Measurements from ENCODE around the gene QPRT. TPM values are rescaled to one million over a fixed set of nuclear protein-coding genes. Genes with fewer than 3 reads are reported as not detected.
"Not testable (repeated sequence)": the region's sequence is repeated elsewhere in the genome, so short reads cannot be mapped to it uniquely, and the experiment has no call there.

QPRT gene
- total and polyA plus RNA-seq, 5 experiments from 2014 or later, result 0.15 to 0.55 (median 0.49) TPM

GRCh38 chr16:29680180-29680598 lies 1.2 kb downstream of the QPRT start:
- POLR2A ChIA-PET, result interaction anchor here (0.7 to 1.7 kb wide), 2 partner anchors 14 to 22 kb away, joined by 3 to 5 read pairs; no protein-coding TSS in a partner anchor
- no peaks in the 10 kb centered on the region for H3K36me3 Mint-ChIP-seq
- H3K4me3 Mint-ChIP-seq, result peak overlapping the region in 8 of 10 donors; percentile 47 to 78 (median 73)
- H3K4me1 Mint-ChIP-seq, result peaks cover 4 to 33% (median 17%) of the 10 kb centered on the region in 4 donors
- H3K27ac Mint-ChIP-seq, result peak overlapping the region in 8 of 10 donors; percentile 3 to 91 (median 82)
- DNase-seq (no peak), ATAC-seq (no peak)
- no peaks in the 10 kb centered on the region for H3K27me3 Mint-ChIP-seq
- H3K9me3 Mint-ChIP-seq, result no peaks in the 10 kb centered on the region

DNA sequence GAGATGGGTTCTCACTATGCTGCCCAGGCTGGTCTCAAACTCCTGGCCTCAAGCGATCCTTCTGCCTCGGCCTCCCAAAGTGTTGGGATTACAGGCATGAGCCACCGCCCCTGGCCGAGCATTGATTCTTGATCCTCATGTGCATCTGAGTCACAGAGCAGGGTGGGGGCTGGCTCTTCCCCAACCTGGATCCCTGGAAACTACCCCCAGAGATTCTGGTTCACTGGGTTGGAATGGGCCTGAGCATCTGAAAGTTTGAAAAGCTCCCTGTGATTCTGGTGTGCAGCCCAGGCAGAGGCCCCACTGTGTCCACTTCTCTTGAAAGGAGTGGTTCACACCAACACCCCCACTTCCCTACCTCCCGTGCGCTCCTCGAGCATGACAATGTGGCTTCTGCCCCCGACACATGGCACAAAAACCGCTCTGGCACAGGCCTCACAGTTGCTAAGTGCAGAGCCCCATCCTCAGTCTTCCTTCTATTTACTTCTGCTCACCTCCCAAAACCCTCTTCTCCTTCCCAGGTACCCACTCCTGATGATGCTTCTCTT lies 4.6 kb downstream of the QPRT start:
- ATAC-seq (no peak), DNase-seq (no peak)
- Mint-ChIP-seq H3K27me3 (no peaks in the 10 kb centered on the region), H3K9me3 (no peaks in the 10 kb centered on the region), H3K4me1 (peaks cover 9 to 27% (median 19%) of the 10 kb centered on the region in 4 donors), H3K36me3 (no peaks in the 10 kb centered on the region), H3K4me3 (no peak overlapping the region), H3K27ac (no peak overlapping the region)
- POLR2A ChIA-PET, result interaction anchor here (0.6 kb wide), 2 partner anchors 15 to 490 kb away, joined by 3 to 6 read pairs; no protein-coding TSS in a partner anchor

GRCh38 chr16:29684679-29685078 lies 5.7 kb downstream of the QPRT start:
- POLR2A ChIA-PET, result interaction anchor here (0.6 to 1.0 kb wide), 3 partner anchors 16 to 33 kb away, joined by 3 to 5 read pairs (median 4); no protein-coding TSS in a partner anchor

GRCh38 chr16:29686740-29687332 lies 7.9 kb downstream of the QPRT start:
- no peak for ATAC-seq
- Mint-ChIP-seq H3K36me3 (no peaks in the 10 kb centered on the region), H3K27ac (peak overlapping the region in 1 of 10 donors; percentile 60), H3K4me3 (no peak overlapping the region), H3K27me3 (no peaks in the 10 kb centered on the region), H3K9me3 (no peaks in the 10 kb centered on the region), H3K4me1 (peaks cover 5 to 12% (median 11%) of the 10 kb centered on the region in 4 donors)
- POLR2A ChIA-PET, result interaction anchor here (0.5 kb wide), 1 partner anchor 14 kb away, joined by 4 read pairs; no protein-coding TSS in a partner anchor
- no peak for DNase-seq

More at GRCh38 chr16:29684679-29685078, 5.7 kb downstream of the QPRT start:
- Mint-ChIP-seq H3K4me1 (peaks cover 5 to 20% (median 11%) of the 10 kb centered on the region in 4 donors), H3K27me3 (no peaks in the 10 kb centered on the region), H3K4me3 (no peak overlapping the region), H3K27ac (peak overlapping the region in 1 of 10 donors; percentile 52), H3K36me3 (no peaks in the 10 kb centered on the region), H3K9me3 (no peaks in the 10 kb centered on the region)
- ATAC-seq, result no peak
- no peak for DNase-seq

DNA sequence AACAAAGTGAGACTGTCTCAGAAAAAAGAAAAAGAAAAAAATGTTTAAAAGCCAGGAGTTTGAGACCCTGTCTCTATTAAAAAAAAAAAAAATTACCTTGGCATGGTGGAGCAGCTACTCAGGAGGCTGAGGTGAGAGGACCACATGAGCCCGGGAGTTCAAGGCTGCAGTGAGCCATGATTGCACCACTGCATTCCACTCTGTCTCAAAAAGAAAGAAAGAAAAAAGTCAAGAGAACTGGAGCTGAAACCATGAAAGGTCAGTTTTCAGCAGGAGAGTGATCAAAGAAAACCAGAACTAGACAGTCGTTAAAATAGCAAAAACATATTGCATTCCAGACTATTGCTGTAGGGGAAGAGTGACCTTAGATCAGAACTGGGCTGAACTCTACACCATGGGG lies 8.8 kb downstream of the QPRT start:
- peaks cover 5 to 13% (median 11%) of the 10 kb centered on the region in 4 donors for H3K4me1 Mint-ChIP-seq
- POLR2A ChIA-PET, result interaction anchor here (1.2 kb wide), 1 partner anchor 161 kb away, joined by 3 read pairs; no protein-coding TSS in a partner anchor
- DNase-seq (no peak), ATAC-seq (no peak)
- H3K27me3 Mint-ChIP-seq, result no peaks in the 10 kb centered on the region
- no peaks in the 10 kb centered on the region for H3K36me3 Mint-ChIP-seq
- no peak overlapping the region for H3K4me3 Mint-ChIP-seq
- peak overlapping the region in 1 of 10 donors; percentile 2 for H3K27ac Mint-ChIP-seq
- no peaks in the 10 kb centered on the region for H3K9me3 Mint-ChIP-seq

GRCh38 chr16:29688172-29688571 lies 9.2 kb downstream of the QPRT start:
- Mint-ChIP-seq H3K27ac (peak overlapping the region in 1 of 10 donors; percentile 2), H3K4me3 (no peak overlapping the region), H3K9me3 (no peaks in the 10 kb centered on the region)

GRCh38 chr16:29689490-29690351 lies 10.7 kb downstream of the QPRT start:
- POLR2A ChIA-PET, DNase-seq, H3K4me3 Mint-ChIP-seq, H3K27me3 Mint-ChIP-seq, ATAC-seq, H3K9me3 Mint-ChIP-seq, H3K36me3 Mint-ChIP-seq: not testable (repeated sequence)
- peak overlapping the region in 1 of 10 donors; percentile 27 for H3K27ac Mint-ChIP-seq
- H3K4me1 Mint-ChIP-seq, result peaks cover 5 to 13% (median 11%) of the 10 kb centered on the region in 4 donors

More at GRCh38 chr16:29688172-29688571, 9.2 kb downstream of the QPRT start:
- DNase-seq (no peak), ATAC-seq (no peak)
- Mint-ChIP-seq H3K36me3 (no peaks in the 10 kb centered on the region), H3K4me1 (peaks cover 5 to 13% (median 11%) of the 10 kb centered on the region in 4 donors), H3K27me3 (no peaks in the 10 kb centered on the region)
- POLR2A ChIA-PET, result interaction anchor here (1.2 kb wide), 1 partner anchor 160 kb away, joined by 3 read pairs; no protein-coding TSS in a partner anchor

DNA sequence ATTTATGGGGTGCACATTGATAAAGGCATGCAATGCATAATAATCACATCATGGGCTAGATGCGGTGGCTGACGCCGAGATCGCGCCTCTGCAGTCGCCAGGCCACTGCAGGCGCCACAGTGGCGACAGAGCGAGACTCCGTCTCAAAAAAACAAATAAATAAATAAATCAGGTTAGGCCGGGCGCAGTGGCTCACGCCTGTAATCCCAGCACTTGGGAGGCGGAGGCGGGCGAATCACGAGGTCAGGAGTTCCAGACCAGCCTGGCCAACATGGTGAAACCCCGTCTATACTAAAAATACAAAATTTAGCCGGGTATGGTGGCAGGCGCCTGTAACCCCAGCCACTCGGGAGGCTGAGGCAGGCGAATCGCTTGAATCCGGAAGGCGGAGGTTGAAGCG lies 13.6 kb downstream of the QPRT start:
- ATAC-seq, H3K4me3 Mint-ChIP-seq, H3K27ac Mint-ChIP-seq, POLR2A ChIA-PET, H3K4me1 Mint-ChIP-seq, H3K9me3 Mint-ChIP-seq, DNase-seq, H3K36me3 Mint-ChIP-seq, H3K27me3 Mint-ChIP-seq: not testable (repeated sequence)

GRCh38 chr16:29694384-29695195 lies 15.6 kb downstream of the QPRT start:
- ATAC-seq (no peak), DNase-seq (no peak)
- peaks cover 0 to 1% (median 0%) of the 10 kb centered on the region in 5 donors for H3K27me3 Mint-ChIP-seq
- no peaks in the 10 kb centered on the region for H3K36me3 Mint-ChIP-seq
- H3K9me3 Mint-ChIP-seq, result no peaks in the 10 kb centered on the region
- POLR2A ChIA-PET, result interaction anchor here (1.1 kb wide), 1 partner anchor 110 kb away, joined by 11 read pairs; no protein-coding TSS in a partner anchor
- no peak overlapping the region for H3K27ac Mint-ChIP-seq
- no peak overlapping the region for H3K4me3 Mint-ChIP-seq
- H3K4me1 Mint-ChIP-seq, result peaks cover 2 to 8% (median 6%) of the 10 kb centered on the region in 4 donors

DNA sequence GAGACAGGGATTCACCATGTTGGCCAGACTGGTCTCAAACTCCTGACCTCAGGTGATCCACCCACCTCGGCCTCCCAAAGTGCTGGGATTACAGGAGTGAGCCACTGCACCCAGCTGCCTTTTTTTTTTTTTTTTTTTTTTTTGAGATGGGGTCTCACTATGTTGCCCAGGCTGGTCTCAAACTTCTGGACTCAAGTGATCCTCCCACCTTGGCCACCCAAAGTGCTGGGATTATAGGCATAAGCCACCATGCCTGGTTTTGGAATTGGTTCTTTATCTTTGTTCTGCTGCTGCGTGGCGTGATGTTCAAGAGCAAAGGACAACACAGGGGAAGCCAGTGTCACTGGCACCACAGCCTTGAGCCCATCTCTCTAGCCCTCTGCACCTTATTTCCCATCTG lies 16.7 kb downstream of the QPRT start:
- not testable (repeated sequence) for H3K27ac Mint-ChIP-seq, H3K9me3 Mint-ChIP-seq, DNase-seq, H3K36me3 Mint-ChIP-seq, H3K4me3 Mint-ChIP-seq, H3K27me3 Mint-ChIP-seq, ATAC-seq
- H3K4me1 Mint-ChIP-seq, result peaks cover 5 to 11% (median 9%) of the 10 kb centered on the region in 4 donors
- POLR2A ChIA-PET, result interaction anchor here (0.6 to 1.1 kb wide), 4 partner anchors 109 to 524 kb away, joined by 3 to 11 read pairs (median 5); no protein-coding TSS in a partner anchor

DNA sequence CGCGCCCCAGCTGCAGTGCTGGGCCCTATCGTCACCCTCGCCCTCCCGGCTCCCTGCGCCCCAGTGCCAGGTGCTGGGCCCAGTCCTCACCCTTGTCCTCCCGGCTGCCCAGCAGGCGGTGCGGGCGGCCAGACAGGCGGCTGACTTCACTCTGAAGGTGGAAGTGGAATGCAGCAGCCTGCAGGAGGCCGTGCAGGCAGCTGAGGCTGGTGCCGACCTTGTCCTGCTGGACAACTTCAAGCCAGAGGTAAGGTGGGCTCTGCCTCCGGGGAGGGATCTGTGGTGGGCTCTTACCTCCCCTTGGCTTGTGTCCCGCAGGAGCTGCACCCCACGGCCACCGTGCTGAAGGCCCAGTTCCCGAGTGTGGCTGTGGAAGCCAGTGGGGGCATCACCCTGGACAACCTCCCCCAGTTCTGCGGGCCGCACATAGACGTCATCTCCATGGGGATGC lies 17.9 kb downstream of the QPRT start:
- H3K36me3 Mint-ChIP-seq, result no peaks in the 10 kb centered on the region
- H3K4me1 Mint-ChIP-seq, result peaks cover 8 to 17% (median 16%) of the 10 kb centered on the region in 4 donors
- no peak overlapping the region for H3K27ac Mint-ChIP-seq
- no peaks in the 10 kb centered on the region for H3K9me3 Mint-ChIP-seq
- POLR2A ChIA-PET, result interaction anchor here (0.7 kb wide), 1 partner anchor 136 kb away, joined by 8 read pairs; no protein-coding TSS in a partner anchor
- peaks cover 0 to 1% (median 0%) of the 10 kb centered on the region in 5 donors for H3K27me3 Mint-ChIP-seq
- no peak for DNase-seq
- no peak overlapping the region for H3K4me3 Mint-ChIP-seq
- ATAC-seq, result no peak
